Large intestine (tissue), 3 donors: Measurements from ENCODE around the gene GON4L. TPM values are rescaled to one million over a fixed set of nuclear protein-coding genes. Genes with fewer than 3 reads are reported as not detected.
A peak's percentile ranks its signal among the peaks of the same experiment; 100 is the strongest.
"Not testable (repeated sequence)": the region's sequence is repeated elsewhere in the genome, so short reads cannot be mapped to it uniquely, and the experiment has no call there.

ENCODE experiments used
- DNase-seq, 2 donors: peaks; one replicate each; pipeline versions ENCODE4 v3.0.0 to v3.0.0-alpha.2; 2013
- H3K27ac ChIP-seq: one replicate; pipeline ENCODE4 v1.5.1; 2013; ENCODE audit warnings: low read length
- H3K27me3 ChIP-seq: 2 replicates; pipeline ENCODE4 v1.6.1; 2013; ENCODE audit warnings: low read length; ENCODE audit not compliant: control insufficient read depth, insufficient read depth
- H3K36me3 ChIP-seq: 2 replicates; pipeline ENCODE4 v1.6.1; 2013; ENCODE audit warnings: low read length; ENCODE audit not compliant: control insufficient read depth, insufficient read depth
- H3K4me1 ChIP-seq: one replicate; pipeline ENCODE4 v1.6.1; 2013; ENCODE audit warnings: low read length; ENCODE audit not compliant: control insufficient read depth, insufficient read depth
- H3K4me3 ChIP-seq: one replicate; pipeline ENCODE4 v1.5.1; 2013; ENCODE audit warnings: low read length
- H3K9me3 ChIP-seq: one replicate; pipeline ENCODE4 v1.6.1; 2013; ENCODE audit warnings: mild to moderate bottlenecking, low read depth, low read length, moderate library complexity; ENCODE audit not compliant: control insufficient read depth
- WGBS: methylation state at CpG from one replicate; pipeline ENCODE4 v1.1.5; 2013; ENCODE audit warnings: low lambda C conversion rate; ENCODE audit not compliant: insufficient coverage; 5-methylcytosine and 5-hydroxymethylcytosine counted together
- polyA plus RNA-seq: library from polyadenylated mRNA; unstranded; fragments of 120-200 nt; gene quantifications from one replicate; pipeline ENCODE4 v1.2.1, GENCODE V29; 2013

The GON4L gene
- polyA plus RNA-seq, 1 donor: 51.0 TPM

DNA sequence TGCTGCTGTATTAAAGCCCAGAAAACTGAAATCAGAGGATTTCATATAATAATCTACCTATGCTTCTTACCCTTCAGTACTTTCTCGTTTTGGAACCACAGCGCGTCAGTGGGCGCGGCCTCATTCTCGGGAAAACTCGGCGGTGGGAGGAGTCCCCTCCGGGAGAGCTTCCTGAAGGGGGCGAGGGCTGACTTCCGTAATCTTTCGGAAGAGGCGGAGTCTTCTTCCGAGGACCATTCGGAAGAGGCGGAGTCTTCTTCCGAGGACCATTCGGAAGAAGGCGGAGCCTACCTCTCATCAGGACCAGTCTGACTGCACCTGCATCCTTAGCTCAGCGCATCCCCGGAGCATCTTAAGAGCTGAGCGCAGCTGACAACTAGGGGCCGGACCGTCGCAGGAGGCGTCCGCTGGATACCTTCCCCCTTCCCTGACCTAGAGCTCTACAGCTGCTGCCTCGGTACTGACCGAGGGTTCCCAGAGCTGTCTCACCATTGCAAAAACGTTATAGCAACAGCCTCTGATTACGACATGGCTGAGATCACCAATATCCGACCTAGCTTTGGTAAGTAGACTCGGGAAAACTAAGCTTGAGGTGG lies 2.3 kb upstream of the GON4L start, which contains the start of gene SYT11:
TSS of gene SYT11 (plus strand) at position 334 of the 596 bp plus-strand sequence. CDS start at position 529, 195 bp downstream.
- Histone ChIP-seq H3K4me1 (peaks cover 12% of the 10 kb centered on the region), H3K27me3 (peaks cover 2% of the 10 kb centered on the region), H3K36me3 (peaks cover 4% of the 10 kb centered on the region), H3K27ac (peak within 1 kb of the TSS; percentile 90), H3K4me3 (peak within 1 kb of the TSS; percentile 59), H3K9me3 (no peaks in the 10 kb centered on the region)
- peak; percentile 95 for DNase-seq
- 8% methylated on average over 4 of the region's 33 CpGs for WGBS

DNA sequence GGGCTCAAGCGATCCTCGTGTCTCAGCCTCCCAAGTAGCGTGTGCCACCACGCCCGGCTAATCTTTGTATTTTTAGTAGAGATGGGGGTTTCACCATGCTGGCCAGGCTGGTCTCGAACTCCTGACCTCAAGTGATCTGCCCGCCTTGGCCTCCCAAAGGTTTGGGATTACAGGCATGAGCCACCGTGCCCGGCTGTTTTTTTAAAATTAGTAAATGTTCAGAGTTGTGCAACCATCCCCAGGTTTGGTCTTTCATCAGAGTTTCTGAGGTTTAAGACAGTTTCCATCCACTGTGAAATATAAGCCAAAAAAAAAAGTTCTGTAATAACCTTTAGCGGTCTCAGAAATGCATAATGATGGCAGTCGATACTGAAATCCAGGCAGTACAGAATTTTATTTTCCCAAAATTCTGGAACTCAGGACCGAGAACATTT lies 1.8 kb upstream of the GON4L start:
- peak overlapping the region; percentile 59 for H3K4me3 ChIP-seq
- peaks cover 12% of the 10 kb centered on the region for H3K4me1 ChIP-seq
- peak overlapping the region; percentile 90 for H3K27ac ChIP-seq
- 40% methylated on average over 2 of the region's 12 CpGs for WGBS
- H3K9me3 ChIP-seq: no peaks in the 10 kb centered on the region
- no peak for DNase-seq
- H3K36me3 ChIP-seq: peaks cover 8% of the 10 kb centered on the region
- H3K27me3 ChIP-seq: peaks cover 2% of the 10 kb centered on the region

DNA sequence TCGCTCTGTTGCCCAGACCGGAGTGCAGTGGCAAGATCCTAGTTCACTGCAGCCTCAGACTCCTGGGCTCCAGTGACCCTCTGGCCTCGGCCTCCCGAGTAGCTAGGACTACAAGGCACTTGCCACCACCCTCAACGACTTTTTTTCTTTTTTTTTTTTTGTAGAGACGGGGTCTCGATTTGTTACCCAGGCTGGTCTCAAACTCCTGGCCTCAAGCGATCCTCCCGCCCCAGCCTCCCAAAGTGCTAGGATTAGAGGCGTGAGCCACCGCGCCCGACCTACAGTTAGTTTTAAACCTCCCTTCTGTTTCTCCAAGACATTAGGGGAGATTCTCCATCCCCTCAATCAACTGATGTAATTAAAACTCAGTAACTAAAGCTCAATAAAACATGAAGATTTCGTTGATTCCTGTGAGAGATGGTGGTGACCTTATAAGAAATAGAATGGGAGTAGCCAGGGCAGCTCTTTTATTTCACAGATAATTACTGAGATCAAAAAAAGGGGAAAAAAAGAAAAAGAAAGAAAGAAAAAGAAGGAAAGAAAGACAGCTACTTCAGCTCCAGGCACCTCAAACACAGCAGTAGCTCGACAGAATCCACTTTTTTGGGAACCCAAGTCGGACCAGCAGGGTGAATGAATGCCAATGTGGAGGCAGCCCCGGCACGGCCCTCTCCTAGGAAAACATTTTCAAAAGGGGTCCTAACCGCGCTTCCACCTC lies 598 bp downstream of the GON4L start:
- Histone ChIP-seq H3K36me3 (peaks cover 23% of the 10 kb centered on the region), H3K4me3 (peak overlapping the region; percentile 83), H3K27me3 (no peaks in the 10 kb centered on the region), H3K27ac (peak overlapping the region; percentile 46), H3K9me3 (no peaks in the 10 kb centered on the region), H3K4me1 (peaks cover 12% of the 10 kb centered on the region)
- WGBS: 78% methylated on average over 3 of the region's 20 CpGs
- no peak for DNase-seq

DNA sequence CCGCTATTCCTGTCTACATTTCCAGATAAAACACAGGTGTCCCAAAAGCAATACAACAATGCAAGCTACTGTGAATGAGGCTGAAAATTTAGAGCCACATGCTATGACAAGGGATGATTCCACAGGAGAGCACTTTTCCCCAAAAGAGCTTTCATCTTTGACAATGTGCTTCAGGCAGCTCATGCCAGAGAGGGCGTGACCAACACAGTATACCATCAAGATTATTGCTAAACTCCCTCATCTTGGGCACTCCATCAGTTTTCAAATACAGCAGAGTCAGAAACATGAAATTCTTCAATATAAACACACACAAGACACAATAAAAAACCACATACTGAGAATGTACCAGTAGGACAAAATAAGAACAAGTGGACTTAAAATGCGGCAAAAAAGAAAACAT lies 6.7 kb downstream of the GON4L start:
- Histone ChIP-seq H3K4me3 (no peak overlapping the region), H3K4me1 (no peaks in the 10 kb centered on the region), H3K27ac (no peak overlapping the region), H3K27me3 (no peaks in the 10 kb centered on the region), H3K36me3 (peaks cover 36% of the 10 kb centered on the region), H3K9me3 (no peaks in the 10 kb centered on the region)
- WGBS: 100% methylated on average over 1 of the region's 3 CpGs
- no peak for DNase-seq

DNA sequence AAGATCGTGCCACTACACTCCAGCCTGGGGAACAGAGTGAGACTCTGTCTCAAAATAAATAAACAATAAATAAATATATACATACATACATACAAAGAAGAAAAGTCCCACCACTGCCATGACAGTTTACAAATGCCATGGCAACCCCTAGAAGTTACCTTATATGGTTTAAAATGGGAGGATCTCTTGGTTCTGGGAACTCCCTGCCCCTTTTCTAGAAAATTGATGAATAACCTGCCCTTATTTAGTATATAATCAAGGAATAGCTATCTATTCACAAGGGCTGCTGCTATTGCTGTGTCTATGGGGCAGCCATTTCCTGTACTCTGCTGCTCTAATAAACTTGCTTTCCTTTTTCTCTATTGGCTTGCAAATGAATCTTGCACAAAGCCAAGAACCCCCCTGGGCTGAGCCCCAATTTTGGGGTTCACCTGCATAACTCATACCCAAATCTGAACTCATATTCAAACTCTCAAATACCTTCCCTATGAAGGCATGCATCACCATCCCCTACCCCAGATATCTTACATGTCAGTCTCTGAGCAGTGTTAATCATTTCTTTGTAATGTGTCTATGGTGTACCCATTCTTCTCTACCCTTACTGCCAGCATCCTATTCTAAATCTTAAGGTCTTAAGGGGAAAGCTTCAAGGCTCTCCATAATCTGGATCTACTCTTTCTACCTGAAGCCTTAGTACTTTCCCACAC lies 9.0 kb downstream of the GON4L start:
- no peak for DNase-seq
- no CpG with 5 or more reads among the region's 1 CpG for WGBS
- no peak overlapping the region for H3K27ac ChIP-seq
- H3K27me3 ChIP-seq: no peaks in the 10 kb centered on the region
- no peak overlapping the region for H3K4me3 ChIP-seq
- H3K9me3 ChIP-seq: no peaks in the 10 kb centered on the region
- peaks cover 34% of the 10 kb centered on the region for H3K36me3 ChIP-seq
- no peaks in the 10 kb centered on the region for H3K4me1 ChIP-seq

DNA sequence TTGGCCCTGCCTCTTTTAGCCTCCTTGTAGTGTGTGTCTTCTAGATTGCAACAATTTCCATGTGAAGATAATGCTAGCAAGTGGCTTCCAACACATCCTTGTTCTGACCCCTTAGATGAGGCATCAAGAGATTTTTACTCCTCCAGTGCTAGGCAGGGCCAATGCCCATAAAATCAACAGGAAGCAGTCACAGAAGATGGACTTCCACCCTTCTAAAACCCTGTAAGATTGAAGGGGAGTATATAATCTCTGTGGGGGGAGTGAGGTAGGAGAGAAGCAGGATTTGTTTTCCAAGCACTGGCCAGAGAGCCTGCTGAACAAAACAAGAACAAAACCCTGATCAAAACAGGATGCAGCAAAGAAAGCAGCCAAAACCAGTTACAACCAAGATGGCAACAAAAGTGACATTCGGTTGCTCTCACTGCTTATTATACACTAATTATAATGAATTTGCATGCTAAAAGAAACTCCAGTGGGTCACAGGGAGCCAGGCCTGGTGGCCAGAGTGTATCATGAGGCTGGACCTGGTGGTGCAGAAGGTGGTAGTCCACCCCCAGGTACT lies 12.1 kb downstream of the GON4L start:
- no peak for DNase-seq
- Histone ChIP-seq H3K27me3 (no peaks in the 10 kb centered on the region), H3K4me1 (no peaks in the 10 kb centered on the region), H3K9me3 (no peaks in the 10 kb centered on the region), H3K36me3 (peaks cover 27% of the 10 kb centered on the region), H3K27ac (no peak overlapping the region), H3K4me3 (no peak overlapping the region)
- WGBS: no CpG with 5 or more reads among the region's 1 CpG

DNA sequence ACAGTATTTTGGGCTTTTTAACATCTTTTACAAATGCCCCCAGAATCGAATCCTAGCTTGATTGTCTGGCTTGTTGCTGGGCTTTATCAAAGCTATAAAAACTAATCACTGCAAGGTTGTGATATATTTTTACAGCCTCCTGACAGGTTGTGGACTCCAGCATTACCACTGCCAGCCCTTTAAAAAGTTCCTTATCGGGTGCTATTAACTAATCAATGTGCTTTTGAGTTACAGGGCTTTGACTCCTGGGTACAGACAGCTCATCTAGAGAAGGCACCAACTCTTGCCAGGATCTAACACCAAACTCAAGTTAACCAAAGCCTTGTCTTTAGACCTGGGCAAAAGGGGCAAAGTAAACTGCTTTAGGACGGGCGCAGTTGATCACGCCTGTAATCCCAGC lies 16.6 kb downstream of the GON4L start:
- no peak overlapping the region for H3K27ac ChIP-seq
- H3K9me3 ChIP-seq: no peaks in the 10 kb centered on the region
- whole genome bisulfite sequencing: no CpG with 5 or more reads among the region's 5 CpGs
- H3K4me1 ChIP-seq: no peaks in the 10 kb centered on the region
- peaks cover 29% of the 10 kb centered on the region for H3K36me3 ChIP-seq
- DNase-seq: peak in 1 of 2 donors; percentile 59
- H3K27me3 ChIP-seq: no peaks in the 10 kb centered on the region
- no peak overlapping the region for H3K4me3 ChIP-seq

DNA sequence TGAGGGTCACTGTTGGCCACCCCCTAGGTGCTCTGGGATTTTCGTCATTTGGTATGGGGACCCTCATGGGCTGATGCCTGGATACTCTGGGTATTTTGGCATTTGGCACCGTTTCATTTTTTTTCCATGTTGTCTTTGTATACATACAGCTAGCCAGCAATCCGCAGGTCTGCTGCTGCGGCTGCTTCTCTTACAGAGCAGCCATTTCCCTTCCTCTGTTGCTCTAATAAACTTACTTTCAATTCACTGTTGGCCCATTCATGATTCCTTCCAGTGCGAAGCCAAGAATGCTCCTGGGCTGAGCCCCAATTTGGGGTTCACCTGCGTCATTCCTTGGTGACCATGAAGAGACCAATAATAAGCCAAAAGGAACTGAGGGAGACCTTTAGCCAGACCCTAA lies 21.5 kb downstream of the GON4L start:
- WGBS: 100% methylated on average over 1 of the region's 6 CpGs
- Histone ChIP-seq H3K4me1 (no peaks in the 10 kb centered on the region), H3K36me3 (peaks cover 14% of the 10 kb centered on the region), H3K9me3 (peaks cover 3% of the 10 kb centered on the region), H3K27me3 (no peaks in the 10 kb centered on the region), H3K27ac (no peak overlapping the region), H3K4me3 (no peak overlapping the region)
- no peak for DNase-seq

DNA sequence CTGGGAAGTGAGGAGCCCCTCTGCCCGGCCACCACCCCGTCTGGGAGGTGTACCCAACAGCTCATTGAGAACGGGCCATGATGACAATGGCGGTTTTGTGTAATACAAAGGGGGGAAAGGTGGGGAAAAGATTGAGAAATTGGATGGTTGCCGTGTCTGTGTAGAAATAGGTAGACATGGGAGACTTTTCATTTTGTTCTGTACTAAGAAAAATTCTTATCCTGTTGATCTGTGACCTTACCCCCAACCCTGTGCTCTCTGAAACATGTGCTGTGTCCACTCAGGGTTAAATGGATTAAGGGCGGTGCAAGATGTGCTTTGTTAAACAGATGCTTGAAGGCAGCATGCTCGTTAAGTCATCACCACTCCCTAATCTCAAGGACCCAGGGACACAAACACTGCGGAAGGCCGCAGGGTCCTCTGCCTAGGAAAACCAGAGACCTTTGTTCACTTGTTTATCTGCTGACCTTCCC lies 22.1 kb downstream of the GON4L start:
- H3K4me1 ChIP-seq, H3K9me3 ChIP-seq, H3K27me3 ChIP-seq, H3K27ac ChIP-seq, H3K4me3 ChIP-seq, DNase-seq: not testable (repeated sequence)
- WGBS: 80% methylated on average over 1 of the region's 9 CpGs
- peaks cover 14% of the 10 kb centered on the region for H3K36me3 ChIP-seq

DNA sequence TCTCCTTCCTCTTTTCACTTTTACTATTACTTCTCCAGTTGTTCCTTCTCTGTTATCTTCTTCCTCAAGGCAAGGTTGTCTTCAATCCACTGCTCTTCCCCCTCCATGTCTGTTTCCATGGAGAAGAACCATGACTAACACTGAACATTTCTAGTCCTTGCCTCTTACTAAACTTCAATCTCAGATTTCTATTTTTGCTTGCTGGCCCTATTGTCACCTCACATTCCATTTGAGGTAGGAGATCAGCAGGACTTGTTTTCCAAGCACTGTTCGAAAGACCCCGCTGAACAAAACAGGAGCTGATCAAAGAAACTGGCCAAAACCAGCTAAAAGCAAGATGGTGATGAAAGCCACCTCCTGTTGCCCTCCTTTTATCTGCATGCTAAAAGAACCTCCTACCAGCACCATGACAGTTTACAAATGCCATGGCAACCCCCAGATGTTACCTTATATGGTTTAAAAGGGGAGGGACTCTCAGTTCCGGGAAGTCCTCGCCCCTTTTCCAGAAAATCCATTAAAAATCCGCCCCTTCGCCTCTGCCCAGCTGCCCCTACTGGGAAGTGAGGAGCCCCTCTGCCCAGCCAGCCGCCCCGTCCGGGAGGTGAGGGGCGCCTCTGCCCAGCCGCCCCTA lies 22.6 kb downstream of the GON4L start:
- Histone ChIP-seq H3K4me1 (no peaks in the 10 kb centered on the region), H3K4me3 (no peak overlapping the region), H3K27me3 (no peaks in the 10 kb centered on the region), H3K36me3 (peaks cover 14% of the 10 kb centered on the region), H3K9me3 (peaks cover 3% of the 10 kb centered on the region), H3K27ac (no peak overlapping the region)
- no peak for DNase-seq
- WGBS: 100% methylated on average over 1 of the region's 11 CpGs
